ENCODE measurements around the gene GUCA1A.

Gene GUCA1A

GRCh38 chr6:42159431-42160024 lies 13.6 kb upstream of the GUCA1A start:
- H3K27ac ChIP-seq, result no peak overlapping the region
- no peak for DNase-seq
- no peaks in the 10 kb centered on the region for H3K4me1 ChIP-seq
- TF ChIP-seq, protein P1, sequence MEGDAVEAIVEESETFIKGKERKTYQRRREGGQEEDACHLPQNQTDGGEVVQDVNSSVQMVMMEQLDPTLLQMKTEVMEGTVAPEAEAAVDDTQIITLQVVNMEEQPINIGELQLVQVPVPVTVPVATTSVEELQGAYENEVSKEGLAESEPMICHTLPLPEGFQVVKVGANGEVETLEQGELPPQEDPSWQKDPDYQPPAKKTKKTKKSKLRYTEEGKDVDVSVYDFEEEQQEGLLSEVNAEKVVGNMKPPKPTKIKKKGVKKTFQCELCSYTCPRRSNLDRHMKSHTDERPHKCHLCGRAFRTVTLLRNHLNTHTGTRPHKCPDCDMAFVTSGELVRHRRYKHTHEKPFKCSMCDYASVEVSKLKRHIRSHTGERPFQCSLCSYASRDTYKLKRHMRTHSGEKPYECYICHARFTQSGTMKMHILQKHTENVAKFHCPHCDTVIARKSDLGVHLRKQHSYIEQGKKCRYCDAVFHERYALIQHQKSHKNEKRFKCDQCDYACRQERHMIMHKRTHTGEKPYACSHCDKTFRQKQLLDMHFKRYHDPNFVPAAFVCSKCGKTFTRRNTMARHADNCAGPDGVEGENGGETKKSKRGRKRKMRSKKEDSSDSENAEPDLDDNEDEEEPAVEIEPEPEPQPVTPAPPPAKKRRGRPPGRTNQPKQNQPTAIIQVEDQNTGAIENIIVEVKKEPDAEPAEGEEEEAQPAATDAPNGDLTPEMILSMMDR (IDR thresholded peaks at IDR 0.05), result no peak
- no peaks in the 10 kb centered on the region for H3K9me3 ChIP-seq
- no peak overlapping the region for H3K4me3 ChIP-seq
- H3K27me3 ChIP-seq, result peaks cover 0 to 37% of the 10 kb centered on the region in 2 donors
- no peaks in the 10 kb centered on the region for H3K36me3 ChIP-seq
- intact Hi-C loops (cut with DNase I; ENCODE audit: low total_unique reads), result no loop called here

- Histone ChIP-seq H3K27me3 (peaks cover 0 to 39% of the 10 kb centered on the region in 2 donors), H3K9me3 (no peaks in the 10 kb centered on the region), H3K4me3 (no peak overlapping the region), H3K27ac (no peak overlapping the region), H3K4me1 (no peaks in the 10 kb centered on the region), H3K36me3 (no peaks in the 10 kb centered on the region)
- no peak for DNase-seq
- TF ChIP-seq, protein P1 (IDR thresholded peaks at IDR 0.05), result no peak
- intact Hi-C loops (cut with DNase I; ENCODE audit: low total_unique reads), result no loop called here
These were observed 10.8 kb upstream of the GUCA1A start for GRCh38 chr6:42162384-42162783.

DNA sequence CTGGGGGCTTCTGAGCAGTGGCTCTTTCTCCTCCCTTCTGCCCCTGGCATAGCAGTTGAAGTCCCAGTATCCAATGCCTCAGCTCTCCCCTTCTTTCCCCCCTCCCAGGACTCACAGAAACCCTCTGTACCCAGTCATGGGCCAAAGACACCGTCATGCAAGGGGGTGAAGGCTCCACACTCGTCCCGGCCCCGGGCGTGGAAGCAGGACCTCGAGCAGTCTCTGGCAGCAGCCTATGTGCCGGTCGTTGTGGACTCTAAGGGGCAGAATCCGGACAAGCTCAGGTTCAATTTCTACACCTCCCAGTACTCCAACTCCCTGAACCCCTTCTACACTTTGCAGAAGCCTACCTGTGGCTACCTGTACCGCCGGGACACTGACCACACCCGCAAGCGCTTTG lies 10.4 kb upstream of the GUCA1A start:
- DNase-seq, result no peak
- no peaks in the 10 kb centered on the region for H3K9me3 ChIP-seq
- no peak overlapping the region for H3K27ac ChIP-seq
- no peak overlapping the region for H3K4me3 ChIP-seq
- intact Hi-C loops (cut with DNase I; ENCODE audit: low total_unique reads), result no loop called here
- H3K36me3 ChIP-seq, result no peaks in the 10 kb centered on the region
- TF ChIP-seq, protein P1 (IDR thresholded peaks at IDR 0.05), result no peak
- H3K4me1 ChIP-seq, result no peaks in the 10 kb centered on the region
- H3K27me3 ChIP-seq, result peaks cover 0 to 38% of the 10 kb centered on the region in 2 donors

GRCh38 chr6:42163981-42164380 lies 9.2 kb upstream of the GUCA1A start:
- H3K9me3 ChIP-seq, result no peaks in the 10 kb centered on the region
- intact Hi-C loops (cut with DNase I; ENCODE audit: low total_unique reads), result no loop called here
- no peak for DNase-seq
- H3K27me3 ChIP-seq, result peaks cover 0 to 27% of the 10 kb centered on the region in 2 donors
- no peaks in the 10 kb centered on the region for H3K36me3 ChIP-seq
- no peaks in the 10 kb centered on the region for H3K4me1 ChIP-seq
- H3K4me3 ChIP-seq, result no peak overlapping the region
- H3K27ac ChIP-seq, result no peak overlapping the region
- TF ChIP-seq, protein P1 (IDR thresholded peaks at IDR 0.05), result no peak

GRCh38 chr6:42165016-42165415 lies 8.1 kb upstream of the GUCA1A start:
- intact Hi-C loops (cut with DNase I; ENCODE audit: low total_unique reads), result loop anchor here (5.0 kb wide), 1 partner anchor 93 kb away; no protein-coding TSS in a partner anchor

More at GRCh38 chr6:42165016-42165415, 8.1 kb upstream of the GUCA1A start:
- Histone ChIP-seq H3K9me3 (no peaks in the 10 kb centered on the region), H3K4me1 (no peaks in the 10 kb centered on the region), H3K36me3 (no peaks in the 10 kb centered on the region), H3K27ac (no peak overlapping the region), H3K4me3 (no peak overlapping the region), H3K27me3 (peaks cover 0 to 26% of the 10 kb centered on the region in 2 donors)
- TF ChIP-seq, protein P1 (IDR thresholded peaks at IDR 0.05), result no peak
- DNase-seq, result no peak
